Posterior vena cava (tissue), 2 donors: ENCODE results near the gene ATP11A. TPM values are rescaled to one million over a fixed set of nuclear protein-coding genes. Genes with fewer than 3 reads are reported as not detected.

Experiments
- DNase-seq: peaks from one replicate; pipeline ENCODE4 v3.0.0-alpha.2; 2020; ENCODE audit warnings: low spot score
- intact Hi-C, 2 donors: fragments of 100-400 bp; cut with DNase I; formaldehyde crosslinking; loops; one replicate each; pipeline versions ENCODE4 v1.14.1 to v1.14.2; 2022 to 2023
- total RNA-seq, 2 donors: library from RNA; stranded (reverse); fragmentation: NEBNext Ultra II Directional; extraction: Animal tissue kit (Norgen Biotek cat#: 25700); gene quantifications; one replicate each; pipeline ENCODE4 v1.2.1, GENCODE V29; 2021
- donor health status: DM: yes; HTN: yes; CAD: no.
- donor health status: DM: yes; HTN: yes; CAD: no.

The ATP11A gene
- total RNA-seq, 2 donors from 2014 or later: 52.4 to 55.5 TPM

DNA sequence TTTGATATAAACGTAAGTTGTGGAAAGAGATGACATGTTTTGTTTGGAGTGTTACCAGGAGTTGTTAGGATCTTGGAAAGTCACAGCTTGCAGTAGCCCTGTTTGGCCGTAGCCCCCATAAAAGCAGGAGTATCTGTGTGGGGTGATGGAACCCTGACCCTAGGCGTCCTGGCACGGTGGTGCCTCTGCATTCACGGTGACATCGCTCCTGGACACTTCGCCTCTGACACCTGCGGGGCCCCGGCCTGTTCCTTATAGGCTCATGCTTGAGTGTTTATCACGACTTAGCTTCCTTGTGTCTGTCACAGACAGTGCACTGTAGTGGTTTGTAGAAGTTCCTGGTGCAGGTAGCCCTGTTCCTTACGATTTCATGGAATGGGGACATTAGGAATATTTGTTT lies 74.2 kb downstream of the ATP11A start:
- DNase-seq: peak; percentile 60
- intact Hi-C loops: no loop called here

DNA sequence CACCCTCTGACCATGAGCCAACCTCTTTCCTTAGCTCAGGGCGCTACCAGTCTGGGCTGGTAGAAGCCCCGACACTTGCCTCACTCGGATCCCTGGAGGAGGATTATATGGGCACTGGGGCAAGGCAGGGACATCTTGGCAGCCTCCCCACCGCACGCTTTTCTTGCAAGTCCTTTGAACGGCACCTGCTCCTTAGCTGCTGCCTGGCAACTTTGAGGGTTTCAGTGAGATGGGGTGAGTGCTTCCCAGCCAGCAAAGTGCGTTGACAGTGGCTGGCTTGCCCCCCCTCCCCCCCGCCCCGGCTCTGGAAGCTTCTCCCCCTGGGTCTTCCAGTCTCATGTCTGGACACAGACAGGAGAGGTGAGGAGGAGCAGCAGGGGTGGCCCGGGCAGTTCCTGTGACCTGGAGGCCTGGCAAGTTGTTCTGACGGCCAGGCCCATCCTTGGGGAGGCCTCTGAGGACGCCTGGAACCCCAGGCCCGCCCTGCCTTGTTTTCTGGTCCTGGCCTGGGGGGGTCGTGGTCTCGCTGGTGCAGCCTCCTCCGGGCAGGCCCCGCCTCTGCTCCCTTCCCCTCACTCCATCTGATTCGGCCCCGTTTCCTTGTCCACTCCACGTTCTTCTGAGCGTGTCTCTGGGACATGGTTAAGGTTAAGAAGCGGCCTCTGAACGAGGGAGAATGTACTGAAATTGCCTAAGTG lies 75.2 kb downstream of the ATP11A start:
- intact Hi-C loops: no loop called here
- peak; percentile 55 for DNase-seq

DNA sequence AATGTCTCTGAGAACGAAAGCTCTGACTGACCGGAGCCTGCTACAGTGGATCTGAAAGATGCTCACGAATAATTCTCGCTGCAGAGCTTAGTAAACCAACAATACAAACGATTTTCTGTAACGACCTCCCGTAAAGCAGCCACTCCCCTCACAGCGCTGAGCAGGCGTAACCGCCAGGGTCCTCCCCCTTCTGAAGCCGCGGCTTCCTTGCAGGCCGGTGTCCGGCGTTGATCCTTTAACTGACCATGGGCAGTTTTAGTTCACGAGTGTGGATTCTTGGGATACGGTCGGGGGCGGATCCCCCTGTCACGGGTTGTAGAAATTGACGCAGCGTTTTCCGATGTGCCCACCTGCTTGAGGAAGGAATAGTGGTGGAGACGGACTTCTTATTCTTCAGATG lies 75.9 kb downstream of the ATP11A start:
- peak; percentile 38 for DNase-seq
- intact Hi-C loops: no loop called here

DNA sequence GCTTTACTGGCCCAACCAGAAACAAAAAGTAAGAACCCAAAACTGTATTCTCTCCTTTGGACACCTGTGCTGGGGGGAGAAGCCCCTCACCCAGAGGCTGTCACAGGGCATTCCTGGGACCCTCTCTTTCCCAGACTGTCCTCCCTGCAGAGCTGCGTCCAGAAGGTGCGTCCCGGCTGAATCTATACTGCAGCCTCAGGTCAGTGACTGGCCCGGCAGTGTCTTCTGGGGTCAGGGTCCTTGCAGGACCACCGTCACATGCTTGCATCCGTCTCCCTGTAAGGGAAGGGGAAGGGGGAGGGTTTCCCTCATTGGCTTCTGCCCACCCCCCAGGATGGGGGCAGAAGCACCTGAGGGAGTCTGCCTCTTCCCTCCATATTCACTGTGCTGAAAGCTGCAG lies 76.5 kb downstream of the ATP11A start:
- DNase-seq: peak; percentile 29
- intact Hi-C loops: no loop called here

DNA sequence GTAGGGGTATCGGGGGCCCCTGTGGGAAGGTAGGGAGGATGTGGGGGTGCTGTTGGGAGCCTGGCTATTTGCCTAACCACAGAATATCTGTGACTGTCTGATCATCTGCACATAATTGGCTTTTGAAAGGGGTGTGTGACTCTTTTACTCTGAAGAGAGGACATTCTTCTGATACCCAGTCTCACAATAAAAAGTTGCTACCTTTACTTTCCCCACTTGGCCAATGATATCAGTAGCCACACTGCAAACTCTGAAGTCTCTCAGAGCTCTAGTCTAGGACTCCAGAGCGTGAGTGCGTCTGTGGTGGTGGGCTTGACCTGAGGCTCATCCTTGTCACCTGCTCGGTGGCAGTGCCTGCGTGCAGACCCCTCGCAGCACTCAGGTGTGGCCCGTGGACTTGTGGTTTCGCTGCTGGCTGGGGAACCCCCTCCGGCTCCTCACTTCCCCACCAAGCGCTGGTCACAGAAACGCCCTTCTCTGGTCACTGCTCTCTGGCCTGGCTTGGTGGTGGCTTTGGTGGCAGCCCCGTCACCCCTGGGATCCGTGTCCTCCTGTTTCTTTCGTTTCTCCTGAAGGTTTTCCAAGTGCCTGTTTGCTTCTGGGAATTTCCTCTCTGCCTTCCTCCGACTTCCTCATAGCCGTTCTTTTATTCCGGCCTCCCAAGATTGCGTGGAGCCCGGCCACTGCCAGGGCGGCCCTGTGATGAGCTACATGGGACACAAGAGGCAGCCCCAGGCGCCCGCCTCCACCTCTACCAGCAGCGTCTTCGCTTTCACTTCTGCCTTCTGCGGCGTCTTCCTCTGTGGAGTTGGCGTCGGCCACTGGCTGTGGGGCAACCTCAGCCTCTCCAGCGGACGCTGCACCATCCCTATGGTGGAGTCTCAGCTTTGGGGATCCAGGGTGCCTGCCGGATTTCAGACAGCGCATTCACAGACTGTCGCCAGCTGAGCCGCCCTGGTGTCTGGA lies 78.0 kb downstream of the ATP11A start:
- DNase-seq: peak; percentile 84
- intact Hi-C loops: loop anchor here in 1 of 2 donors (2.0 kb wide), 1 partner anchor 65 kb away; no protein-coding TSS in a partner anchor

DNA sequence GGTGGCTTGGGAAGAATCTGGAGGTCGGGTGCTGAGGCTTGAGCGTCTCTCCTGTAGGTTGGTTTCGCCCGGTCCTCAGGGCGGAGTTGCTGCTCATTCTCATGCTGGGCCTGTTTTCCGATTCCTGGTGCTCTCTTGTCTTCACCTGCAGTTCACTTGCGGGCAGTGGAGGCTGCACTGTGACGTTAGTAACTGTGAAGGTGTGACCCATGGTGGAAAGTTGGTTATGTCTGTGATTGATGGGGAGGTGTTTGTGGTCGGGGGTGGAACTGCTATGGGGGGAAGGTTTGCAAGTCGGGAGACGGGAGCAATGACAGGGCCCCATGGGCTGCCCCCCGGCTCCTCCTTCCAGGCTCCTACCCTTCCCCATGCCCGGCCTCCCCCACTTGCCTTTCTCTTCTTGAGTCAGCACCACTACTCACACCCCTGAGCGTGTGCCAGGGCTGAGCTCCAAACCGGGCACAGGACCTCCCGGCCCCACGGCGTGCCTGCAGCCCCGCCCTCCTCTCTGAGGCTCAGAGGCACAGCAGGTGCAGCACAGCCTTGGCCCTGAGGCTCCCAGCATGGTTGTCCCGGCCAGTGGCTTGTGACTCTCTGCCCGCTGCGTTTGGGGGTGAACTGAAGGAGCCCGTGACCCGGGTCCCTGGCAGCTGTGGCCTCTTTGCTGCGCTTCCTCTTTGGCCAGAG lies 79.1 kb downstream of the ATP11A start:
- DNase-seq: peak; percentile 78
- intact Hi-C loops: loop anchor here in 1 of 2 donors (2.0 kb wide), 1 partner anchor 64 kb away; no protein-coding TSS in a partner anchor

DNA sequence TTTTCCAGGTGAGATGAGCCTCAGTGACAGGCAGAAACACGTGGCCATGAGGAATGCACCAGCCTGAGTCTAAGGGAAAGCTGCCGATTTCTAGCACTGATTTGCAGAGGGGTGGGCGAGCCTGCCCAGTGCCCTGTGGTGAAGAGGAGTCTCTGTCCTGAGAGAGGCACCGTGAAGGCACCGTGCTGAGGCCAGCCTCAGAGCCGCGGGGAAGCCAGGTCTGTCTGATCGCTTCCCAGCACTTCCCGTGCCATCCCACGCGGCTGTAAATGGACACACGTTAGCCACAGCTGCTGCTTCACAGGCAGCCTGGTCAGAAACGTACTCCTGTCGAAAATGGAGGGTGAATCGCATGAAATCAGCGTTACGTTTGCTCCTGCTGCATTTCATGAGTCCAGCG lies 79.8 kb downstream of the ATP11A start:
- intact Hi-C loops: loop anchor here in 1 of 2 donors (2.0 kb wide), 1 partner anchor 63 kb away; no protein-coding TSS in a partner anchor
- DNase-seq: peak; percentile 71

DNA sequence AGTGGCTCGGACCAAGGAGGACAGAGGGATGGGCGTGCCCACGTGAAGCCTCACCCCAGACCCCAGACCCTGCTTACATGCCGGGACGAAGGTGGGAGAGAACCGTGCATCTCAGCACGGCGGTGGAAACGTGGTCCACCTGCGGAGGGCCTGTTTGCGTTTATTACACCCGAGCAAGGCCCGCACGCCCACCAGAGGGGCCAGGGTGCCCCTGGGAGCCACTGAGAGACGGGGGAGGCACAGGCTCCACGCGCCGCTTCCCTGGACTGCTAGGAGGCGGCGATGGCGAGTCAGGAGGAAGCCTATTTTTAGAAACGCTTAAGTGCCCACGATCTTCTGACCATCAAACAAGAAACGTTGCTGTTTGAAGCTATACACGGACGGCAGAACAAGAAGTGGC lies 80.7 kb downstream of the ATP11A start:
- intact Hi-C loops: no loop called here
- peak; percentile 57 for DNase-seq

DNA sequence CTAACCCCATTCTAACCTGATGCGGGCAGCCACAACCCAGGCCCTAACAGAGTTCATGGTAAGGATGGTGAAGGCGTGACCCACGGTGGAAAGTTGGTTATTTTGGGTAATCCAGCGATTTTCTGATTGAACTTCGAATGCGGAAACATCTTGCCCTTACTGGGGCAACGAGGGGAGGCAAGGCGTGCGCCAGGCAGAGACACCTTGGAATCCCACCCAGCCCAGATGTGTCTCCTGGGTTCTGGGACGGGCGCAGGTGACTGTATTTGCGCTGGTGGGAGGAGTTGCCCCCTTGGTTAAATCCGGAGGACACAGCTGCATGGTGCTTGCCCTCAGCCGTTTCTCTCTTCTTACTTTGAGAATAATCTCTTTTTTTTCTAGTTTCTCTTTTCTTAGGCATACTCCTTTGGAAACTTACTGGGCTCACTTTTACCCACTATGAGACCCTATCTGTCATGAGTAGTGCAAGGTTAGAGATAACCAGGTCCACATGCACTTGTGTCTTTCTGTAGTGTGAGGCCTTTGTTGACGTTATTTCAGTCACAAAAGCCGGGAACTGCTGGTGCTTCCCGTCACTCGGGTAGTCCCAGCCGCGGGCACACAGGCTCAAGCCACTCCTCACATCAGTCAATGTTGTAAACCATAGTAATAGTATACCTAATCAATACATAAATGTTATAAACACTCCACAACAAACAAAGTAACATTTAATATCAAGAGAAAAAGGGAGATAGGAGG lies 81.5 kb downstream of the ATP11A start:
- intact Hi-C loops: no loop called here
- peak; percentile 60 for DNase-seq

DNA sequence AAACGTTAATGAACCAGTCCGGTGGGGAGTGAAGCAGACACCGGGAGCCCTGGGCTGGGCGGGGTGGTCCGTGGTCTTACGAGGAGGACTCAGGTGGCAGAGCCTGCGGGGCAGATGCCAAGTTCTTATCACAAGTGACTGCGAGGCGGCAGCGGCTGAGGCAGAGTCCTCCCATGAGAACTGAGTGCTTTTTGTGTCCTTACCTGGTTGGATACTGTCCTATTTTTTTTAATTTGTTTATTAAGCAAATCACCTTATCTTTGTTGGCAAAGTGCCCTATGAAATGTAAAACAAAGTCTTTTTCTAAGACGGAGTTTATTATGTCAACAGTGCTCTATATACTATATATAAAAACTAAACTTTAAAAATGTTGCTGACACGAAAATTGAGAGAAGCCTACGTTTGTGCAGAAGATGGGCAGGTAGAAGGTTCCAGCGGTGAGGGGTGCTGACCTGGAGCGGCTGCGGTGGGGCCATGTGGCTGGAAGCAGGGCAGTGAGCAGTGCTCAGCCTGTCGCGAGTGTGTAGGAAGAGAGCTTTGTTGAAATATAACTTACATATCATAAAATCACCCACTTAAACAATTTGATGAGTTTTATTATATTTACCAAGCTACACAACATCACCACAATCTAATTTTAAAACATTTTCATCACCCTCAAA lies 82.2 kb downstream of the ATP11A start:
- intact Hi-C loops: no loop called here
- DNase-seq: peak; percentile 66

DNA sequence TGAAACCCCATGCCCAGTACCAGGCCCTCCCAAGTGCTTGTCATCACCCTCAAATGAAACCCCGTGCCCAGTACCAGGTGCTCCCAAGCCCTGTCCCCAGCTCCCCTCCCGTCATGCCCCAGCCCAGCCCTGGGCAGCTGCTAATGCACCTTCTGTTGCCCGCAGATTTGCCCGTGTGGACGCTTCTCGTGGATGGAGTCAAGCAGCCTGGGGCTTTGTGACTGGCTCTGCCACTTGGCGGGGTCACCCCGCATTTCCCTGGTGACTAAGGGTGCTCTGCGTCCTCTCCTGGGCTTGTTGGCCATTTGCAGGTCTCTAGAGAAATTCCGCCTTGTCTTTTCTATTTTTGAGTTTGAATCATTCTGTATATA lies 82.7 kb downstream of the ATP11A start:
- intact Hi-C loops: no loop called here

DNA sequence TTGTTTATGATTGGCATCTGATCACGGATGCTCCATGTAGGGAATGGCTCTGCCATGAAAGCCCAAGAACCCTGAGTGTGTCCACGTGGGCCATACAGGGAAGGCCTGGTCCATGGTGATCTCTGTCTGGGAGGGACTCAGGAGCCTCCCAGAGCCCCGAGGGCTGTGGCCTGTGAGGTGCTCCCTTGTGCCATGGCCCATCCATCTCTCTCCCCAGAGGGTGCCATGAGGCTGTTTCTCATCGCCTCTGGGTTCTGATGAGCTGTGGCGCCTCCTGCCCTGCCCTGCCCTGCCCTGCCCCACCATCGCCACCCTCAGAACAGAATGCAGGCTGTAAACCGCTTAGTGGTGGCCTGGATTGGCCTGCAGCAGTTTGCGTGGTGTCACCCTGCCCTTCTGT lies 83.1 kb downstream of the ATP11A start:
- no peak for DNase-seq
- intact Hi-C loops: no loop called here

More for the DNA sequence above, 82.7 kb downstream of the ATP11A start:
- peak; percentile 47 for DNase-seq

DNA sequence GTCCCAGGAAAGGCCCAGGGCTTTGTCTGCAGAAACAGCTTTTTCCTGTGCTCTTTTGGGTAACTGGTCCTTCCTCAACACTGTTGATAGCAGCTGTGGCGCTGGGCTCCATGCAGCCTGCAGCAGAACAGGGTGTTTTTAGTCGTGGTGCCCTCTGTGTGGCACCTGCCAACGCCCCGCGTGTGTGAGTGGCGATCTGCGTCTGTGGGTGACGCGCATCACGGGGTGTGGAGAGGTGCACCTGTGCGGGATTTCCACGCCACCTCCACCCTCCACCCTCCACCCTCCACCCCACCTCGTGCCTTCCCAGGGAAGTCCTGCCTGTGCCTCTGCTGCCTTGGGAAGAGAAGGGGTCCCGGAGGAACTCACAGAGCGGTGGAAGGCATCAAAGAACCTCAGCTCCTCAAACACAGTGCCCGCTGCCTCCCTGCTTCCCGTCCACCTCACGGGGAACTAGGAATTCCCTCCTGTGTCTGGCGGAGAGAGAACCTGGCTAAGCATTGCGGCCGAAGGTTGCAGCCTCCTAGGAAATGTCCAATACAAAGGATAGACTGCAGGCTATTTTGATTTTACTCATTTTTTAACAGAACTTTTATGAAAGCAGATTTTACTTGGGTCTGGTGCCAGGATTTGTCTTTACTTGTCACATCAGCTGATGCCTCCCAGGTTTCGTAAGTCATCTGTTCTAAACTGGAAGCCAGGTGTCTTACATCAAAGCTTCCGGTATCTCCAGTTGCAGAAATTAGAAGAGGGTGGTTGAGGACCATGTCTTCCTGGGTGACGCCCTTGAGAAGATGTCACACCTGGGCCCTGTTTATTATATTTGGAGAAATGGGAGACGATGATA lies 84.0 kb downstream of the ATP11A start:
- DNase-seq: peak; percentile 47
- intact Hi-C loops: no loop called here

DNA sequence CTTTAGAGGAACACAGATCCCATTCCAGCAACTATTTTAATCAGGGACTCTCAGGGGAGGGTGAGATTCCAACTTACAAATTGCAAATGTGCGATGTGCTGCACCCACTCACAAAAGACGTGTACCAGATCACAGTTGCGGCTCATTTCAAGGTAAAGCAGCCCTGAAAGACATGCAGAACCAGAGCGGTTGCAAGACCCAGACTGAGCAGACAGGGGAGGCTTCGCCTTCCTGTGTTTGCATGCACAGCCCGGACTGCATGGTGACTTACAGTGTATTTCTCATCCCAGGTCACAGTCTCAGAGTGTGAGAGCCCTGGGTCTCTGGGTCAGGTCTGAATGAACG lies 84.6 kb downstream of the ATP11A start:
- intact Hi-C loops: no loop called here
- DNase-seq: no peak

DNA sequence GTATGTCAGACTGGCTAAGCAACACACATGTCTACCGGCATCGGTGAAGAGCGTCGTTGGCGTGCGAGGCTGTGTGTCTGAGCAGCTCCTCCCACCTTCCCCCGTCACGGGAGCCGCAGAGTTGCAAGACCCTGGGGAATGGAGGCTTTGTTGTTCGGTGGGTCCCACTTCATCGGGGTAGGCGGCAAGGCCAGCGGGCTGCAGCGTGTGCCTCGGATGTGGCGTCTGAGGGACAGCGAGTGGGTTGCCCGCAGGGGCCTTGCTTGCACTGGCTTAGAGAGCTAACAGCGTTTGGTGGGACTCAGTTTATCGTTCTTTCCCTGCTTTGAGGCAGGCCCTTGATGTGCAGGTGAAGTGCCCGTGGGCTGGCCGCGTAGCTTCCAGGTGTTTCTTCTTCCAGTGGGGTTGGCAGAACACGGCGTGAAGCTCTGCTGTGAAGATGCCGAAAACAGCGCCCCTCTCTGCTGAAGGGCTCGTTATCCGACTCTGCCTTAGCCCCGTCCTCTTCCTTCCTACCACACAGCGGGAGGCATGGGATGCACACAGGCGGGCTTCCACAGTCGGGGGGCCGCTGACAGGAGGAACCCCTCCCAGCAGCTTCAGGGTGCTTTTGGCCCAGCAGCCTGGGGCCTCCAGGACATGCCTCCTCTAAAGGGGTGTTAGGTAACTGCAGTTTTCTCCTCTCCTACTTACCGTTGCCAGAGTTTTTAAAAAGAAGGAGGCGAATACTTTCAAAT lies 85.2 kb downstream of the ATP11A start:
- peak; percentile 67 for DNase-seq
- intact Hi-C loops: no loop called here

DNA sequence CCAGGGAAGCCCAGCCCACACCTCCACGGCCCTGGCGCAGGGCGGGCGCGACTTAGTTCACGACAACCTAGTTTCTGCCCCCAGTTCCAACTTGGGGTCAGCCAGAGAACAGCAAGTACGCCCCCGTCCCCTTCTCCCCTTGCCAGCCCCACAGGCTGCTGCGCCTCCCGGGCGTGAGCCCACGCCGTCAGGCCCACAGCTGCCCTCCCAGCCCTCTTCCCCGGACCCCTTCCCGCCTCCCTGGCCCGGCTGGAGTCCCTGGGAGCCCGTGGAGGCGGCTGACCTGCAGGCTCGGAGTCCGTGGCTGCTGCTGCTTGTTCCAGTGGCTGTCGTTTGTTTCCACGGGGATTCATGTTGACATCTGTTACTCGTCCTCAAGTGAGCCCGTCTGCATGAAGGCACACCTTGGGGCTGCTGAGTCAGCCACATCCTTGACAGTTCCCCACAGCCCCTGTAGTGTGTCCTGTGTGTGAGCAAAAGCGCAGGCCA lies 86.0 kb downstream of the ATP11A start:
- intact Hi-C loops: no loop called here
- DNase-seq: peak; percentile 76

DNA sequence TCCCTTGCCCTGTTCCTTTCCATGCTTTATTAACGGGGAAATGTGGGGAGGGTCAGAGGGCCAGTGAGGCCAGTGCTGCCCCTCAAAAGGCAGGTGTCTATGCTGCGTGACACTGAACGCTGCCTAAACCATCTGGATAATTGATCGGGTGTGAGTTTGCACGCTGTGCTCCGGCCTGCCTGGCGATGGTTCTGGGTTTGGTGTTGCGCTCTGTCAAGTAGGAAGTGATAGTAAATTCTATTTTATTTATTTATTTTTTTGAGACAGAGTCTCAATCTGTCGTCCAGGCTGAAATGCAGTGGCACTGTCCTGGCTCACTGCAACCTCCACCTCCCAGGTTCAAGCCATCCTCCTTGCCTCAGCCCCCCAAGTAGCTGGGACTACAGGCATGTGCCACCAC lies 86.5 kb downstream of the ATP11A start:
- intact Hi-C loops: no loop called here
- DNase-seq: no peak
